GM18508 (cell line): ENCODE data around the gene DLEC1.

Experiments
- ATAC-seq: cut with Tn5 transposase; IDR thresholded peaks from one replicate; pipeline ENCODE4 v1.9.1; 2021; ENCODE audit warnings: moderate number of reproducible peaks; ENCODE audit not compliant: insufficient read depth, unreplicated experiment

DLEC1 gene

DNA sequence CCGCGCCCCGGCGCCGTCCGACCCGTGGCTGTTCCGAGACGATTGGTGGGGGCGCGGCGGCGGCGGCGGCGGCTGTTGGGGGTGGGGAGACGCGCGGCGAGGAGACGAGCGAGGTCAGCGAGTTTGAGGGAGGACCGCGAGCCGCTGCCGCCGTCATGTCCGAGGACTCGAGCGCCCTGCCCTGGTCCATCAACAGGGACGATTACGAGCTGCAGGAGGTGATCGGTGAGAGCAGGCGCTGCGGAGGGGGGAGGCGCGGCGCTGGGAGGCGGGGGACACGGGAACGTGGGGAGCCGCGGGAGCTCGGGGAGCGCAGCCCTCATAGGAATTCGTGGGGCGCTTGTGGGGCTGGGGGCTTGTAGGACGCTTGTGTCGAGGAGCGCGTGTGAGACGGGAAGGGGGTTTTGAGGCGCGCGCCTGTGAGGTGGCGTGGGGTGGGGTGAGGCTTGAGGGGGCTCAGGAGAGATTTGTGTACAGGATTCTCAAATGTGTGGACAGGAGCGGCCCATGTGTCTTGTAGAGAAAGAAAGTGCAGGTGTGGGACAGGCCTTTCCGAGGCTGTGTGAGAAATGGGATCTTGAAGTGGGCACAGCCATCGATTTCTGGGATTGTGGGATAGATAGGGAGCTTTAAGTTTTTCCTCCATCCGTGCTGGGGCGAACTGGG is 126.8 kb downstream of the DLEC1 start:
- no peak for ATAC-seq

DNA sequence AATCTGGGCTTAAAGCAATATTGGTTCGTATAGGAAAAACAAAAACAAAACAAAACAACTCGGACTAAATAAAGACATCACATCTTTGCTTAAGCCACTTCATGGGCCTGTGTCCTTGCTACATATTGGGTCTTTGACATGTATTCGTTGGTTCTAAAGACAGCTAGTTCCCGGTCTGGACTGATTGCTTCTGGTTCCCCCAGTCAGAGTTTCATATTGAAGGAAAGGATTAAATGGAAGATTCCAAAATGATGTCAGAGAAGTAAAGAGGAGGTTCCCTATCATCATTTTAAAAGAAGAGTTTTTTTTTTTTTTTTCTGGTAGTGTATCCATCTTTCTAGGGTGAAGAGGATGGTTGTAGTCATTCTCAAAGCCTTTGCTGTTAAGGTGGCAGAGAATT is 128.6 kb downstream of the DLEC1 start:
- no peak for ATAC-seq

DNA sequence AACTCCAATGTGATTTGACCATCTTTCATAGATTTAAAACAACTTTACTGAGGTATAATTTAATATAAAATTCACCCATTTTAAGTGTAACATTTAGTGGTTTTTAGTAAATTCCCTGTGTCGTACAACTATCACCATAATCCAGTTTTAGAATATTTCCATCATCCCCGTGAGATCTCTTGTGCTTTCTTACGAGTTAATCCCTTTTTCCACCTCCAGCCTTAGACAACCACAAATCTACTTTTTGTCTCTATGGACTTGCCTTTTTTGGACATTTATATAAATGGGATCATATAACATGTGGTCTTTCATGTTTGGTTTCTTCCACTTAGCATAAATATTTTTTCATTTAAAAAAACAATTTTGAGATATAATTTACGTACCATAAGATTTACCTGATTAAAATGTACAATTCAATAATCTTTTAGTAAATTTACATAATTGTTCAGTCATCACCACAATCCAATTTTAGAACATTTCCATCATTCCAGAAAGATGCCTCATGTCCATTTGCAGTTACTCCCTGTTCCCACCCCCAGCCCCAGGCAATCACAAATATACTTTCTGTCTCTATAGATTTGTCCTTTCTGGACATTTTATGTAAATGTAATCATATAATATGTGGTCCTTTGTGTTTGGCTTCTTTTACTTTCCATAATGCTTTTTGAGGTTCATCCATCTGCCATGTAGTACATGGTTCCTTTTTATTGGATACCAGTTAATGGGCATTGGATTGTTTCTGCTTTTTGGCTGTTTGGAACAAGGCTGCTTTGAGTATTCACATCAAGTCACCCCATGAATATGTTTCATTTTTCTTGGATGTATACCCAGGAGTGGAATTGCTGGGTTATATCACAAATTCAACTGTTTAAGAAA is 129.4 kb downstream of the DLEC1 start:
- ATAC-seq, result no peak

DNA sequence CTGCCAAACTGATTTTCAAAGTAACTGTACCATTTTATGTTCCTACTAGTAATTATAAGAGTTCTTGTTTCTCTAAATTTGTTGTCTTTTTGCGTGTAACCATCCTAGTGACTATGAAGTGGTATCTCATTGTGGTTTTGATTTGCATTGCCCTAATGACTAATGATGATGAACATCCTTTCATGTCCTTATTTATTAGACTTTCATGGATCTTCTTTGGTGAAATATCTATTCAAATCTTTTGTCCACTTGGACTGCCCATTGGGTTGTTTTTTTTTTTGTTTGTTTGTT is 130.0 kb downstream of the DLEC1 start:
- no peak for ATAC-seq

DNA sequence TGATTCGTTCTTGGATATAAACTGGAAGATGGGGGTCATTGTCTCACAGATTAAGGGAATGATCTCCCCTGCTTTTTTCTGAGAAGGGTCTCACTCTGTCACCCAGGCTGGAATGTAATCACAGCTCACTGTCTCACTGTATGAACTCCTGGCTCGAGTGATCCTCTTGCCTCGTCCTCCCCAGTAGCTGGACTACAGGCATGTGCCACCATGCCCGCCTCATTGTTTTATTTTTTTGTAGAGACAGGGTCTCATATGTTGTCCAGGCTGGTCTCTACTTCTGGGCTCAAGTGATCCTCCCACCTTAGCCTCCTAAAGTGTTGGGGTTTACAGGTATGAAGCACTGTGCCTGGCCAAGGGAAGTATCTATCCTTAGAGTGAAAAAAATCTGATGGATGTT is 131.7 kb downstream of the DLEC1 start:
- no peak for ATAC-seq

DNA sequence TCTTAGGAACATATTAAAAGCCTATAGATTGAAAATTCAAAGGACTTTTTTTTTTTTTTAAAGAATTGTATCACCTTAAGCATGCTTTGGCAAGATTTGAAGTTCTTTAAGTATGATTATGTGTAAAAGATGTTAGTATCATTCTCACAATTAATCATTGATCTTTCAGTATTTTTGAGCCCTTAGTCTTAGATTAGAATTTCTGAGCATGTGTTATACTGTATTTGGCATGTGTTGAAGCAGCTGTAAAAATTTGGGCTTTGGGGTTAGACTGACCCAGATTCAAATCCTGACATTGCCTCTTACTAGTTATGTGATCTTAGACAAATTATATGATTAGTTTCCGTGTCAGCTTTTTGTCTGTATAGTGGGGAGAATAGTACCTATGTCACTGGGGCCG is 132.6 kb downstream of the DLEC1 start:
- no peak for ATAC-seq
